Measurements from ENCODE around the gene ELF1. TPM values are rescaled to one million over a fixed set of nuclear protein-coding genes. Genes with fewer than 3 reads are reported as not detected.

The ELF1 gene
- total RNA-seq, 2 donors from 2014 or later: 36.0 to 44.1 TPM

DNA sequence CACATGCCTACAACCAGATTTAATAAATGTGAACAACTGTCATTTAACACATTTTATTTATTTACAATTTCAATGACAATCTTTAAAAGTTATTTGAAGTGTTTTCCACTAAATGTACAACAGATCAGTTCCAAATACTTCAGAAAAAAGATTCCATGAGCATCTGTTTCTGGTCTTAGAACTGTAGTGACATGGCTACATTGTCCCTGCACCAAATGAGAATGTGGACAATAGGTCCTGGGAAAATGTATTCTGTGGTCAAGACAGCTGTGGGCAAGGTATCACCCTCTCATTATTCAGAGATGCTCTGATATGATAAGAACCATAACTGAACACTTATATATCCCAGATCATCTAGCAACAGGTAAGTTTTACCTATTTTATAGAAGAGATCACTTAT lies 43.7 kb downstream of the ELF1 start:
- Histone ChIP-seq H3K9ac (ENCODE audit: extremely low read depth, low read length, poor library complexity, severe bottlenecking) (no peak overlapping the region), H3K27ac (ENCODE audit: low read depth, low read length) (no peak overlapping the region), H3K36me3 (ENCODE audit: control insufficient read depth, insufficient read depth, low read length) (peaks cover 3% of the 10 kb centered on the region), H3K9me3 (ENCODE audit: control insufficient read depth, low read length) (no peaks in the 10 kb centered on the region), H3K4me1 (ENCODE audit: control insufficient read depth, insufficient read depth, low read length) (no peaks in the 10 kb centered on the region), H3K27me3 (ENCODE audit: control insufficient read depth, insufficient read depth, low read length, poor library complexity, severe bottlenecking) (no peaks in the 10 kb centered on the region), H3K4me3 (ENCODE audit: low read length) (no peak overlapping the region)
- Mint-ChIP-seq H3K9me3 (no peaks in the 10 kb centered on the region), H3K27me3 (ENCODE audit: insufficient read depth) (no peaks in the 10 kb centered on the region), H3K4me3 (no peak overlapping the region), H3K27ac (no peak overlapping the region), H3K36me3 (ENCODE audit: low read depth) (no peaks in the 10 kb centered on the region), H3K4me1 (peaks cover 24% of the 10 kb centered on the region)
- no peak for DNase-seq
- no peak for TF ChIP-seq CTCF (conservative IDR thresholded peaks at IDR 0.05)

DNA sequence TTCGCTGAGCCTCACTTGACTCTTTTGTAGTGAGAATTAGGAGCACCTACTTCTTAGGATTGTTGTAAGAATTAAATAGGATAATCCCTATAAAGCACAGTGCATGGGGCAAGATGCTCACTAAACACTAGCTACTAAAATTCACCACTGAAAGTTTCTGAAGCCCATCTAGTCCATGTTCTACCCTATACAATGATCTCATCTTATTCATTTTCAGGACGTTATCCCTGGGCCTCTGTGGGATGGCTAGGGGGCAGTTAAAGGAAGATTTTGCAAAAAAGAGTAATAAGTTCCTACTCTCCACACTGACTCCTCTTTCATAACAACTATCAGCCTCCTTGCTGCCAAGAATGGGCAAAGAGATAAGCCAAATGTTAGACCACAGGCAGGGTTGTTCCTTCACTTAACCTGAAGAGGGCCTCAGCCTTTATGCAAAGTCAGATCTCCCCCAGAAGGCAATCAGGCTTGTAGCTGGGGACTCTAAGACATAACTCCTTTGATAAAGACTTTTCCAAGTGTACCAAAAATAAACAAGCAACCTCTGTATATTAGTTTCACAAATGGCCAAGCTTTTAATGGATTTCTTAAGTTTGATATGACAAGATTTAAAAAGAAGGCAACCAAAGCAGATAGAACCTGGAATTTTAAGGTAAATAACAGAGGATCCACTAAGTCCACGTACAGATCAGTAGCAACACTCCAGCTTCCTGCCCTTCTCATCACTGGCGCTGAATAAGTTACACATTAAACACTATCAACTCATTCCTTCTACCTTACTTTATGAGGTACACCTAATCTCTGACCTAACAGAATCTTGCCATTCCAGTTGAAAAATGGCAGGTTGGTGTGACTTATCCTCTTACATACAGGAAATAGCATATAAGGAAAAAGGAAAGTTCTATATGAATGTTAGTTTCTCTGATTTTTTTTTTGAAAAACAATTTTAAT lies 44.4 kb downstream of the ELF1 start:
- H3K9me3 ChIP-seq (ENCODE audit: control insufficient read depth, low read length): no peaks in the 10 kb centered on the region
- no peaks in the 10 kb centered on the region for H3K27me3 ChIP-seq (ENCODE audit: control insufficient read depth, insufficient read depth, low read length, poor library complexity, severe bottlenecking)
- Mint-ChIP-seq H3K27ac (no peak overlapping the region), H3K9me3 (no peaks in the 10 kb centered on the region), H3K27me3 (ENCODE audit: insufficient read depth) (no peaks in the 10 kb centered on the region), H3K4me3 (no peak overlapping the region), H3K4me1 (peaks cover 24% of the 10 kb centered on the region), H3K36me3 (ENCODE audit: low read depth) (no peaks in the 10 kb centered on the region)
- H3K4me1 ChIP-seq (ENCODE audit: control insufficient read depth, insufficient read depth, low read length): no peaks in the 10 kb centered on the region
- no peak overlapping the region for H3K4me3 ChIP-seq (ENCODE audit: low read length)
- no peak overlapping the region for H3K9ac ChIP-seq (ENCODE audit: extremely low read depth, low read length, poor library complexity, severe bottlenecking)
- H3K36me3 ChIP-seq (ENCODE audit: control insufficient read depth, insufficient read depth, low read length): no peaks in the 10 kb centered on the region
- TF ChIP-seq CTCF (conservative IDR thresholded peaks at IDR 0.05): peak; percentile 82
- 50 to 62% methylated on average over 2 to 3 of the region's 4 CpGs for WGBS, 2 experiments (ENCODE audit: insufficient coverage in 1 of 2, insufficient read length in 1 of 2)
- DNase-seq: peak; percentile 64
- H3K27ac ChIP-seq (ENCODE audit: low read depth, low read length): no peak overlapping the region

DNA sequence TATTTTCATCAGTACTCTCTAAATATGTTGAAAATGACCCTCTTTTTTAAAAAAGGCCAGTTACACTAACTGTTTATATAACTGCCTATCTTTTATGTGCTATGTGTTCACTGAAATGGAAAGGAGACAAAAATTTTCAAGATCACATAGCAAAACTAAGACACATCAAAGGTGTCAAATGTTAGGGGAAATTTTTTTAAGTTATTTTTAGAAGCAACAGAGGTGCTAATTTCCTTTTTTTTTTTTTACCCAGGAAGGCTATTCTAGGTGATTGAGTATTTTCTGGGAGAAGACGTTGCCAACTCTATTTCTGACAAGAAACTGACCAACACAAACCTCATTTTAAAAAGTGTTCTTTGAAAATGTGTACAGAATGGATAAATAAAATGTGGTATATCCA lies 45.7 kb downstream of the ELF1 start:
- no peaks in the 10 kb centered on the region for H3K36me3 Mint-ChIP-seq (ENCODE audit: low read depth)
- no peak for TF ChIP-seq CTCF (conservative IDR thresholded peaks at IDR 0.05)
- no peak overlapping the region for H3K27ac Mint-ChIP-seq
- no peaks in the 10 kb centered on the region for H3K36me3 ChIP-seq (ENCODE audit: control insufficient read depth, insufficient read depth, low read length)
- no peak overlapping the region for H3K27ac ChIP-seq (ENCODE audit: low read depth, low read length)
- no peak overlapping the region for H3K4me3 Mint-ChIP-seq
- H3K4me1 Mint-ChIP-seq: peaks cover 24% of the 10 kb centered on the region
- H3K27me3 Mint-ChIP-seq (ENCODE audit: insufficient read depth): no peaks in the 10 kb centered on the region
- no peaks in the 10 kb centered on the region for H3K4me1 ChIP-seq (ENCODE audit: control insufficient read depth, insufficient read depth, low read length)
- H3K4me3 ChIP-seq (ENCODE audit: low read length): no peak overlapping the region
- H3K9ac ChIP-seq (ENCODE audit: extremely low read depth, low read length, poor library complexity, severe bottlenecking): no peak overlapping the region
- no peak for DNase-seq
- H3K9me3 Mint-ChIP-seq: no peaks in the 10 kb centered on the region
- H3K9me3 ChIP-seq (ENCODE audit: control insufficient read depth, low read length): no peaks in the 10 kb centered on the region
- H3K27me3 ChIP-seq (ENCODE audit: control insufficient read depth, insufficient read depth, low read length, poor library complexity, severe bottlenecking): no peaks in the 10 kb centered on the region
- no CpG with 5 or more reads among the region's 1 CpG for WGBS, 2 experiments (ENCODE audit: insufficient coverage in 1 of 2, insufficient read length in 1 of 2)
